GM19328 (cell line): Measurements from ENCODE around the gene RNGTT.
"Not testable (repeated sequence)": the region's sequence is repeated elsewhere in the genome, so short reads cannot be mapped to it uniquely, and the experiment has no call there.

Experiments used
- ATAC-seq: cut with Tn5 transposase; IDR thresholded peaks from one replicate; pipeline ENCODE4 v1.9.1; 2021; ENCODE audit warnings: mild to moderate bottlenecking, moderate library complexity; ENCODE audit not compliant: unreplicated experiment

RNGTT gene

GRCh38 chr6:88972504-88973423 is 9.3 kb upstream of the RNGTT start:
- no peak for ATAC-seq

GRCh38 chr6:88970301-88970700 is 6.9 kb upstream of the RNGTT start:
- no peak for ATAC-seq

GRCh38 chr6:88969255-88969654 is 5.8 kb upstream of the RNGTT start:
- not testable (repeated sequence) for ATAC-seq

DNA sequence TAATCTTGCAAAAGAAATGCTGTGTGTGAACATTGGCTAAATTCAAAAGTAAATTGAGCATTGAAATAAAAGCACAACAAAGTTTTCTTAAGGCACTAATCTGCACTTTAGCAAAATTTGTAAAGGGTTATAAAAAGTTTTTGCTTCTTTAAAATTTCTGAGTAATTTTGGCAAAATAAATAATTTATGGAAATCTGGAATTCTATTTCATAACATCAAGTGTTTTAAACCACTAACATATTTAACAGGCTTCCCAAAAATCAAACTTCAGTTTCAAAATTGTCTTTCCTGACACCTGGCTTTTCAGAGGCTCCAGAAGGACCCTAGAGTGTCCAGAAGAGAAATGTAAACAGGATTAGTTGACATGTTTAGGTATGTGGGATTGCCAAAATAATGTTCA is 4.5 kb upstream of the RNGTT start:
- ATAC-seq = no peak

GRCh38 chr6:88965691-88966090 is 2.3 kb upstream of the RNGTT start:
- no peak for ATAC-seq

DNA sequence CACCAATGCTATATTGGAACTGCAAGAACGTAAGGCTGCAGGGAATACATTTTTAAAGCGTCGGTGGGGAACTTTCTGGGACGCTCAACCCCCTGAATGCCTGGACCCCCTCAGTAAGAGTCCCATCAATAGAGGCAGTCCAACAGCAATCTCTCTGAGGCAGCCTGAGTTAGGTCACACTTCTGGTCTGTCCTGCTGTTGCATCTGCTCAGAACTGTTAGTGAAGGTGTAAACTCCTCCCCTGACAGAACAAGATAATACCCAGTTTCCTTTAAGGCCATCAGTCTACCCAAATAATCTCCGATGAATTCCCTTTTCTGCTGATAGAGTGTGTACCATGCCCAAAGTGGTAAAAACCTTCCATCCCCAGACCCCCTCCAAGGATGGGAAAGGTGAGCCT is 1.1 kb upstream of the RNGTT start:
- no peak for ATAC-seq

GRCh38 chr6:88958842-88959241 is 4.6 kb downstream of the RNGTT start:
- ATAC-seq = no peak

DNA sequence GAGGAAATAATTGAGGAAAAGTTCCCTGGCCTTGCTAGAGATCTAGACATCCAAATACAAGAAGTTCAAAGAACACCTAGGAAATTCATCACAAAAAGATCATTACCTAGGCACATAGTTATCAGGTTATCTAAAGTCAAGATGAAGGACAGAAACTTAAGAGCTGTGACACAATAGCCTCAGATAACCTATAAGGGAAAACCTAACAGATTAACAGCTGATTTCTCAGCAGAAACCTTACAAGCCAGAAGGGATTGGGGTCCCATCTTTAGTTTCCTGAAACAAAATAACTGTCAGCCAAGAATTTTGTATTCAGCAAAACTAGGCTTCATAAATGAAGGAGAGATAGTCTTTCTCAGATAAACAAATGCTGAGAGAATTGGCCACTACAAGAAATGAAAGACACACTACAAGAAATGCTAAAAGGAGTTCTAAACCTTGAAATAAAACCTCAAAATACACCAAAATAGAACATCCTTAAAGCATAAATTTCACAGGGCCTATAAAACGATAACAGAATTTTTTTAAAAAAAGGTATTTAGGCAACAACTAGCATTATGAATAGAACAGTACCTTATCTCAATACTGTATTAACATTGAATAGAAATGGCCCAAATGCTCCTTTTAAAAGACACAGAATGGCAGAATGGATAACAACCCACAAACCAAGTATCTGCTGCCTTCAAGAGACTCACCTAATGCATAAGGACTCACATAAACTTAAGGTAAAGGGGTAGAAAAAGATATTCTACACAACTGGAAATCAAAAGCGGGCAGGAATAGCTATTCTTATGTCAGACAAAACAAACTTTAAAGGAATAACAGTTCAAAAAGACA is 9.7 kb downstream of the RNGTT start:
- no peak for ATAC-seq

- ATAC-seq = no peak
Observed at GRCh38 chr6:88952065-88952704, 11.2 kb downstream of the RNGTT start.

GRCh38 chr6:88945415-88946008 is 17.9 kb downstream of the RNGTT start:
- ATAC-seq = no peak

GRCh38 chr6:88933521-88933920 is 29.9 kb downstream of the RNGTT start:
- no peak for ATAC-seq

DNA sequence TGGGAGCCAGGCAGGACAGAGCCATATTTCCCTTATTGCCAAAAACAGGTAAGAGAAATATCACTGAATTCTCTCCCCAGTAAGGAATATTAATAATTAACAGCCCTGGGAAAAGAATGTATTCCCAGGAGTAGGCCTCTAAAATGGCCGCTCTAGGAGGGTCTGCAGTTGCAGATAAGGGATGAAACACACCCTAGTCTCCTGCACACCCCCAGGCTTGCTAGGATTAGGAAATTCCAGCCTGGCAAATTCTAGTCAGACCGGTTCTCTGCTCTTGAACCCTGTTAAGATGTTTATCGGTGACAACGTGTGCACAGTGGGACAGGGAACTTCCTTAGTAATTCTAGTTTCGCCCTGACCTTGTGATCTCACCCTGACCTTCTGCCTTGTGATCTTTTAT is 31.4 kb downstream of the RNGTT start:
- ATAC-seq = not testable (repeated sequence)

DNA sequence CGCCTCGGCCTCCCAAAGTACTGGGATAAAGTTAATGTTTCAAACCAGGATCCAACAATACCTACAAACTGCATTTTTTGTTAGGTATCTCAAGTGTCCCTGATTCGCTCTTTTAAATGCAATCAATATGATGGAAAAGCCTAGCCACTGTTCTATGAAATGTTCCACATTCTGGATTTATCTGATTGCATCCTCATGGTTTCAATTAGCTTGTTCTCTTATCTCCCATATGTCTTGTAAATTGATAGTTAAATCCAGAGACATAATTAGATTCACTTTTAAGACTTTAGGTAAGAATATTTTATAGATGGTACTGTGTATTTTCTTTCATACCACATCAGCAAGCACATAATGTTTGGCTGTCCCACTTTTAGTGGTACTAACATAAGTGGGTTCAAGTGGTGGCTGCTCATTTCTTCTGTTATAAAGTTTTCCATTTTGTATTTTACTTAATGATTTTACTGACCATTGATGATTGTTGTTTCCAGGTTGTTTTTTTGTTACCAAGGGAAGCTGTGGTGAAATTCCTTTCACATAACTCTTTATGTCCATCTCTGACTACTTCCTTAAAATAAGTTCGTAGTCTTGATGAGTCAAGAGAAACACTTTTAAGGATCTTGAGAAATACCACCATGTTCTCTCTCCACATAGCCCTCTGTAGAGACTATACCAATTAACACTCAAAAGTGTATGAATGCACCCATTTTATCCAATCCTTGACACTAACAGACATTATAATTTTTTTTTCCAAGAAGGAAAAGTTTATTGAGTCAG is 40.5 kb downstream of the RNGTT start:
- ATAC-seq = no peak

- no peak for ATAC-seq
Observed at GRCh38 chr6:88921734-88922133, 41.7 kb downstream of the RNGTT start.

- ATAC-seq = no peak
Observed at GRCh38 chr6:88920774-88921733, 42.4 kb downstream of the RNGTT start.

- ATAC-seq = no peak
Observed at GRCh38 chr6:88920088-88920487, 43.3 kb downstream of the RNGTT start.

DNA sequence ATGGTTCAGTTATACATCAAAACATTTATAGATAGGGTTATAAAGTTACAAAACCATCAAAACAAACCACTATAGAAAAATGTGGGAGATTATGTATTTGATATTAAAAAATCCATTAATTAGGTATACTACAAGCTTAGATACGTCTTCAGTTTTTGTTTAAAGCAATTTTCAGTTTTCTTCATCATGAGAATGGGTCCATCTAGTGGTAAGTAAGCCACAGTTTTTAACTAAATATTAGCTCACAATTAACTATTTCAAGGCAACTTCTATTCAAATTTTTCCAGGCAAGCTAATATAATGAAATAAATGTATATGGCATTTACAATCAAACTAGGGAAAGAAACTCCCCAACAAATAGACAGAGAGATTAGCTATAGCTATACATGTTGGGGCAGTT is 44.4 kb downstream of the RNGTT start:
- no peak for ATAC-seq

GRCh38 chr6:88916615-88917208 is 46.7 kb downstream of the RNGTT start:
- ATAC-seq = no peak
